Measurements from ENCODE around the gene PSG4. TPM values are rescaled to one million over a fixed set of nuclear protein-coding genes. Genes with fewer than 3 reads are reported as not detected.
A peak's percentile ranks its signal among the peaks of the same experiment; 100 is the strongest.
"Not testable (repeated sequence)": the region's sequence is repeated elsewhere in the genome, so short reads cannot be mapped to it uniquely, and the experiment has no call there.

PSG4 gene
- total RNA-seq, 4 donors from 2014 or later, result 1.2 TPM; not detected in 3

- WGBS, result no CpG with 5 or more reads among the region's 4 CpGs
- no peak overlapping the region for H3K27ac ChIP-seq (replicated peaks in 1 of 4)
- intact Hi-C loops (cut with DNase I), result loop anchor here (5.0 kb wide), 1 partner anchor 106 kb away; no protein-coding TSS in a partner anchor
Observed at GRCh38 chr19:43207991-43208390, 2.6 kb upstream of the PSG4 start.

DNA sequence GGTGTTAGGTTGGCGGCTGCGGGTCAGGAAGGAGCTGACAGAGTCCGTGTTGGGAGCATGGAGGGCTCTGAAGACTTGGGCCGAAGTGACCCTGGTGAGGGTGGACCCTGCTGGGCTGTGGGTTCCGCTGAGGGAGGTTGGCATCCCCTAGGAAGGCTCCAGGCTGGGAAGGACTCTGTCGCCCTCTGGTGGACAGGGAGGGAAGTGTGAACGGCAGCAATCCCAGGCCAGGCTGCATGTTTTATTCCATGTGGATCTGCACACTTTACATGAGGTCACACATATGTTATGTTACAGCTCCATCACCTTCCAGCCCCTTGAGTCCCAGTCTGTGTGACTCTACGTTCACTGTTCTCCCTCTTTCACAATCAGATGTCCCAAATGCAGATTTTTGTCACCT is 1.7 kb upstream of the PSG4 start:
- H3K4me1 ChIP-seq, result peaks cover 0 to 13% (median 3%) of the 10 kb centered on the region in 4 donors
- no CpG with 5 or more reads among the region's 8 CpGs for WGBS
- peak in 1 of 3 experiments; percentile 69 for TF ChIP-seq CTCF (IDR thresholded peaks at IDR 0.05)
- DNase-seq (ENCODE audit: extremely low spot score); H3K4me3 ChIP-seq; H3K36me3 ChIP-seq; H3K27ac ChIP-seq (replicated peaks in 1 of 4); H3K9me3 ChIP-seq; H3K27me3 ChIP-seq: not testable (repeated sequence)
- intact Hi-C loops (cut with DNase I), result loop anchor here (5.0 kb wide), 1 partner anchor 105 kb away; no protein-coding TSS in a partner anchor

More at GRCh38 chr19:43207991-43208390, 2.6 kb upstream of the PSG4 start:
- Histone ChIP-seq H3K36me3 (no peaks in the 10 kb centered on the region), H3K9me3 (no peaks in the 10 kb centered on the region), H3K4me1 (peaks cover 0 to 5% (median 2%) of the 10 kb centered on the region in 4 donors), H3K4me3 (no peak overlapping the region), H3K27me3 (no peaks in the 10 kb centered on the region)
- DNase-seq (ENCODE audit: extremely low spot score), result no peak
- no peak for TF ChIP-seq EP300 (IDR thresholded peaks at IDR 0.05)
- no peak for TF ChIP-seq POLR2A (IDR thresholded peaks at IDR 0.05; ENCODE audit: low read depth)
- no peak for TF ChIP-seq POLR2AphosphoS5 (IDR thresholded peaks at IDR 0.05)
- TF ChIP-seq CTCF (IDR thresholded peaks at IDR 0.05), result no peak

DNA sequence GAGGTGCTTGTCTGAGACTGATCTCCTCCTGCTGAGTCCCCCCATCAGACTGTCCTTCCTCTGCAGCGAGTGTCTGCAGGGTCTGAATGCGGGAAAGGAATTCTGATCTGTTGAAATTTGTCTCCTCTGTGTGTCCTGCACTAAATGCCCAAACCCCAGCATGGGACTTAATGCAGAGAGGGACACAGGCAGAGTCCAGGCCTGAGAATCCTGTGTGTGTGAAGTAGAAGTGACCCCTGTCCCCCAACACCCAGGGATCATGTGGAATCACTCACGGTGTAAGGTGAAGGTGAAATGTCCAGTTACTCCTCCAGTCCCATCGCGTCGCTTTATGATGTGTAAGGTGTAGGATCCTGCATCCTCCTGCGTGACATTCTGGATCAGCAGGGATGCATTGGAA is 1.8 kb downstream of the PSG4 start:
- no CpG with 5 or more reads among the region's 7 CpGs for WGBS
- H3K9me3 ChIP-seq; H3K27me3 ChIP-seq; H3K27ac ChIP-seq (replicated peaks in 1 of 4); H3K4me3 ChIP-seq; H3K36me3 ChIP-seq; intact Hi-C loops (cut with DNase I): not testable (repeated sequence)
- peaks cover 0 to 30% (median 10%) of the 10 kb centered on the region in 4 donors for H3K4me1 ChIP-seq
- DNase-seq (ENCODE audit: extremely low spot score), result peak; percentile 57

DNA sequence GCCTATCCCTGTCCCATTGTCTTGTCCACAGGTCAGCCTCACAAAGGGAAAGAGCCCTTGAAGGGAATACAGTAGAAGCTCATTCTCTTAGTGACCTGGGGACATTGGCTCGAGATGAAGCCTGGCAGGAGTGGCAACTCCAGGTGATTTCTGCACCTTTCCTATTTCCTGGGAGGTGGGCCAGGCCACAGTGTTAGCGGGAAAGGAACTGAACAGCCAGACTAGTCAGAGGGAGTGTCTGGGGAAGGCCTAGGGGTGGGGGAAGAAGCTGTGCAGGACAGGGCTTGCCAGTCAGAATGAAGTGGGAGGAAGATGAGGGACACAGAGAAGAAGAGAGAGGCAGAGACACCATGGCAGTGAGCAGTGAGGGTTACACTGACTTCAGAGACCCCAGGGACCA is 3.5 kb downstream of the PSG4 start:
- H3K9me3 ChIP-seq; intact Hi-C loops (cut with DNase I); H3K4me3 ChIP-seq; H3K36me3 ChIP-seq; H3K27me3 ChIP-seq; DNase-seq (ENCODE audit: extremely low spot score): not testable (repeated sequence)
- WGBS, result no CpG with 5 or more reads among the region's 2 CpGs
- Histone ChIP-seq H3K27ac (replicated peaks in 1 of 4) (peak overlapping the region in 3 of 4 donors; percentile 57 to 76 (median 70)), H3K4me1 (peaks cover 0 to 30% (median 10%) of the 10 kb centered on the region in 4 donors)

DNA sequence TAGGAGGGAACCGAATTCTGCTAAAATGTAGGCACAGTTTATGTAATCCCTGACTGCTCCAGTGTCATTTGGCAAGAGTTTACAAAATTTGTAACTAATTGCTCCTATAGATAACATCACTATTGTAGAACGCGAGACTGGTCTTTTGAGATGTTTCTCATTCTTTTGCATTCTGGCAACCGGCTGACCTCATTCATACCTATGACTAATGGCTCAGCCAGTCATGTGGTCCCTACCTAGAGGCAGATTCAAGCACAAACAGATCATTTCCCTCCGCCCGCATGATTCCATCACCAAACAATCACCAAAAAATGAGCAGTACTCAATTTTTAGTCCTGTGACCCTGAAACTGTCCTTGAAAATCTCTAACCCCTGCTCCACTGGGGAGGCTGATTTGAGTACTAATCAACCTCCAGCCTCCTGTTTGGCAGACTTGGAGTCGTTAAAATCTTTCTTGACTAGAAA is 4.1 kb downstream of the PSG4 start:
- intact Hi-C loops (cut with DNase I); H3K9me3 ChIP-seq; H3K4me3 ChIP-seq; H3K36me3 ChIP-seq; H3K27me3 ChIP-seq: not testable (repeated sequence)
- Histone ChIP-seq H3K4me1 (peaks cover 0 to 30% (median 10%) of the 10 kb centered on the region in 4 donors), H3K27ac (replicated peaks in 1 of 4) (peak overlapping the region in 3 of 4 donors; percentile 57 to 76 (median 70))
- DNase-seq (ENCODE audit: extremely low spot score), result peak; percentile 53
- WGBS, result no CpG with 5 or more reads among the region's 7 CpGs
- TF ChIP-seq POLR2AphosphoS5 (IDR thresholded peaks at IDR 0.05), result peak in 1 of 2 donors; percentile 1

DNA sequence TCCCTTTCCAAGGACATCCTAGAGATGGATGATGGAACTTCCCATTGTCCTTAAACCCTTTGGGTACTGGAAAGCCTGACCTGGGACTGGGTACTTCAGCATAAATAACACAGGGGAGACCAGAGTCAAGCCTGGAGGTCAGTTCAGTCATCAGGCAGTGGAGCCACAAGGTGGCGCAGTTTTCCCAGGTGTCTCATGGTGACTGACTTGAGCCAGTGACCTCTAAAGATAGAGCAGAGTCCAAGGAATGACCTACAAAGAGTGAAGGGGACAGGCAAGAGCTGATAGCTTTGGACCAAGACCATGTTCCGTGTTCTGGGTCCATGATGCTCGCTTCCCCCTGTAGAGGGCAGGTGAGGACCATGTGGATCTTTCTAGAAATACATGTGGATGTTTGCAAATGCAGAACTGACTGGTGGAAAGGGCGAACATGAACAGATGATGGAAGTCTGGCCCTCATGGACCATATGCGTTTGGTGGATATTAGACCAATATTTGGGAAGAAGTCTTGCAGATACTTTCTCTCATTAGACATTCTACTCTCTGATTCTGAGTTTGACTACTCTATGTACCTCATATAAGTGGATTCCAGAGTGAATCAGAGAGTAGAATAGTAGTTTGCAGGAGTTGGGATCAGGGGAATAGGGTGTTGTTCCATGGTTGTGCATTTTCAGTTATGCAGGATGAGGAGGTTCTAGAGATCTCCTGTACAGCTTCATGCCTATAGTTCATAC is 6.6 kb downstream of the PSG4 start:
- DNase-seq (ENCODE audit: extremely low spot score); H3K27me3 ChIP-seq; H3K4me3 ChIP-seq; H3K9me3 ChIP-seq; H3K36me3 ChIP-seq; intact Hi-C loops (cut with DNase I); H3K27ac ChIP-seq (replicated peaks in 1 of 4): not testable (repeated sequence)
- TF ChIP-seq CTCF (IDR thresholded peaks at IDR 0.05), result peak in 1 of 3 experiments; percentile 3
- H3K4me1 ChIP-seq, result peaks cover 0 to 30% (median 10%) of the 10 kb centered on the region in 4 donors
- WGBS, result no CpG with 5 or more reads among the region's 5 CpGs

- H3K36me3 ChIP-seq; DNase-seq (ENCODE audit: extremely low spot score); H3K27ac ChIP-seq (replicated peaks in 1 of 4); H3K27me3 ChIP-seq; intact Hi-C loops (cut with DNase I); H3K9me3 ChIP-seq; H3K4me3 ChIP-seq: not testable (repeated sequence)
- H3K4me1 ChIP-seq, result peaks cover 0 to 24% (median 7%) of the 10 kb centered on the region in 4 donors
- WGBS, result no CpG with 5 or more reads among the region's 7 CpGs
Observed at GRCh38 chr19:43197666-43198397, 7.6 kb downstream of the PSG4 start.

DNA sequence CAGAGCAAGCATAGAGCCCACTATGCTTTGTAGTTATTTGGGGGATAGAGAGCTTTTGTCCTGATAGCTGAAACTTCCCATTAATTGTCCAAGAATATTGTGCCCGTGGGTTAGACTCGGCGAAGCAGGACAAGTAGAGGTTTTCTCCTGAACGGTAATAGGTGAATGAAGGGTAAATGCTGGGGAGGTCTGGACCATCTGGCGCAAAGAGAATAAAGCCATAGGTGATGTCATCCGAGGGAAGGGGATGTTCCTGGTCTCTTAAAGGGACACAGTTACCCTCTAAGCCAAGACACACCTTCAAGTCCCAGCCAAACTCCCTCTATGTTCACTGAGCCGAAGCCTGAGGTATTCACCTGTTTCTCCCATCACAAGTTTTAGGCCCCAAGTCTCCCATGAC is 11.0 kb downstream of the PSG4 start:
- H3K27me3 ChIP-seq; H3K4me1 ChIP-seq; H3K4me3 ChIP-seq; intact Hi-C loops (cut with DNase I); H3K36me3 ChIP-seq; H3K9me3 ChIP-seq; DNase-seq (ENCODE audit: extremely low spot score); H3K27ac ChIP-seq (replicated peaks in 1 of 4): not testable (repeated sequence)
- 72% methylated on average over 6 of the region's 7 CpGs for WGBS

All from esophagus muscularis mucosa (tissue), 4 donors.